GM21381 (cell line): ENCODE results near the gene RNF166.

Experiments used
- ATAC-seq: cut with Tn5 transposase; IDR thresholded peaks from one replicate; pipeline ENCODE4 v1.9.1; 2021; ENCODE audit warnings: mild to moderate bottlenecking, moderate library complexity; ENCODE audit not compliant: unreplicated experiment

The RNF166 gene

GRCh38 chr16:88655053-88655732 lies 51.0 kb downstream of the RNF166 start:
- ATAC-seq: no peak

- no peak for ATAC-seq
These were observed 51.7 kb downstream of the RNF166 start for GRCh38 chr16:88654363-88655052.

- ATAC-seq: no peak
These were observed 52.4 kb downstream of the RNF166 start for GRCh38 chr16:88653596-88654362.

GRCh38 chr16:88653101-88653500 lies 53.1 kb downstream of the RNF166 start:
- ATAC-seq: no peak

- no peak for ATAC-seq
These were observed 53.5 kb downstream of the RNF166 start for GRCh38 chr16:88652762-88653063.

GRCh38 chr16:88651989-88652761 lies 54.0 kb downstream of the RNF166 start:
- ATAC-seq: no peak

- ATAC-seq: peak; percentile 63
These were observed 54.8 kb downstream of the RNF166 start for GRCh38 chr16:88651276-88651988.

- peak; percentile 68 for ATAC-seq
These were observed 55.4 kb downstream of the RNF166 start, which contains the start of gene CYBA for GRCh38 chr16:88650749-88651275. Gene CYBA, minus strand, starts transcription at chr16:88651053. Its CDS starts 40 bp downstream, at chr16:88651013.

GRCh38 chr16:88649924-88650748 lies 56.1 kb downstream of the RNF166 start:
- peak; percentile 16 for ATAC-seq

GRCh38 chr16:88649195-88649923 lies 56.8 kb downstream of the RNF166 start:
- no peak for ATAC-seq

- no peak for ATAC-seq
These were observed 58.8 kb downstream of the RNF166 start for GRCh38 chr16:88647178-88648070.
